GM12892 (cell line): ENCODE measurements around the gene ONECUT2.

Experiments
- POLR2A ChIP-seq: IDR thresholded peaks from 2 replicates; pipeline ENCODE4 v1.6.1; 2011; ENCODE audit warnings: low read depth, low read length, control low read depth
- POLR2AphosphoS5 ChIP-seq: IDR thresholded peaks from 2 replicates; pipeline ENCODE4 v1.6.1; 2011; ENCODE audit warnings: low read depth, low read length, control low read depth
- TAF1 ChIP-seq: IDR thresholded peaks from 2 replicates; pipeline ENCODE4 v1.6.1; 2011; ENCODE audit warnings: low read depth, mild to moderate bottlenecking, control low read depth, low read length, borderline replicate concordance

DNA sequence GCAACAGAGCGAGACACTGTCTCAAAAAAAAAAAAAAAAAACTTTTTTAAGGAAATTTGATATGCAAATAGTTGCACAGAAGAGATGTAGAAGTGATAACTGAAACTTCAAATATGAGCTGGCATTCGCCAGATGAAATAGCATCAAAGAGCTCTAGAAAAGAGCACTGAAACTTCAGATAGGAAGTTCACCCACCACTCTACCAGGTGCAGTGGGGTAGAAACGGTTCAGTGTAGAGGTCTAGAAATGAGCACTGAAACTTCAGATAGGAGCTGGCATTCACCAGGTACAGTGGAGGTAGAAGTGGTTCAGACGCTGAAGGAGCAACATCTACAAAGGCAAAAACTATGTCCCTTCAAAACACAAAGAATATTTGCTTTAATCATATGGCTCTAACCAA is 9.0 kb upstream of the ONECUT2 start:
- TF ChIP-seq POLR2A (no peak), POLR2AphosphoS5 (no peak), TAF1 (no peak)
